Endodermal cell (in vitro differentiated cells): ENCODE measurements around the gene PLPPR5. TPM values are rescaled to one million over a fixed set of nuclear protein-coding genes. Genes with fewer than 3 reads are reported as not detected.

Experiments
- DNase-seq: peaks from one replicate; pipeline ENCODE4 v3.0.0-alpha.2; 2017
- H3K27ac ChIP-seq: 2 replicates; pipeline ENCODE4 v1.5.1; 2013; ENCODE audit warnings: mild to moderate bottlenecking, low read depth, low read length, moderate library complexity
- H3K27me3 ChIP-seq: 2 replicates; pipeline ENCODE4 v1.6.1; 2013; ENCODE audit warnings: mild to moderate bottlenecking, low read length, moderate library complexity; ENCODE audit not compliant: insufficient read depth, control insufficient read depth, poor library complexity, severe bottlenecking
- H3K36me3 ChIP-seq: 2 replicates; pipeline ENCODE4 v1.7.0; 2013; ENCODE audit warnings: mild to moderate bottlenecking, low read length, moderate library complexity; ENCODE audit not compliant: control insufficient read depth, insufficient read depth
- H3K4me1 ChIP-seq: one replicate; pipeline ENCODE4 v1.7.0; 2013; ENCODE audit warnings: low read length; ENCODE audit not compliant: control insufficient read depth, insufficient read depth
- H3K4me3 ChIP-seq: 2 replicates; pipeline ENCODE4 v1.5.1; 2013; ENCODE audit warnings: mild to moderate bottlenecking, low read length, moderate library complexity
- H3K9ac ChIP-seq: 2 replicates; pipeline ENCODE4 v1.6.1; 2013; ENCODE audit warnings: mild to moderate bottlenecking, low read length, moderate library complexity; ENCODE audit not compliant: poor library complexity, severe bottlenecking; ENCODE audit errors: extremely low read depth
- H3K9me3 ChIP-seq: 2 replicates; pipeline ENCODE4 v1.6.1; 2013; ENCODE audit warnings: mild to moderate bottlenecking, low read length, moderate library complexity; ENCODE audit not compliant: control insufficient read depth
- H3K27ac Mint-ChIP-seq: 2 replicates; pipeline ENCODE4 v1.8.0; 2020; ENCODE audit warnings: mixed read lengths
- H3K27me3 Mint-ChIP-seq: 2 replicates; pipeline ENCODE4 v1.8.0; 2021; ENCODE audit warnings: mild to moderate bottlenecking, mixed read lengths; ENCODE audit not compliant: insufficient read depth
- H3K36me3 Mint-ChIP-seq: 2 replicates; pipeline ENCODE4 v1.8.0; 2020; ENCODE audit warnings: low read depth, mixed read lengths
- H3K4me1 Mint-ChIP-seq: 2 replicates; pipeline ENCODE4 v1.8.0; 2020; ENCODE audit warnings: mixed read lengths
- H3K4me3 Mint-ChIP-seq: 2 replicates; pipeline ENCODE4 v1.8.0; 2020; ENCODE audit warnings: mild to moderate bottlenecking, moderate library complexity, mixed read lengths
- H3K9me3 Mint-ChIP-seq: 2 replicates; pipeline ENCODE4 v1.8.0; 2020; ENCODE audit warnings: mild to moderate bottlenecking, mixed read lengths
- WGBS, 2 experiments: methylation state at CpG; one replicate each; pipeline versions ENCODE4 v1.1.5 to v1.1.7; 2013; ENCODE audit warnings: missing lambda C conversion rate in 2 of 2, mixed read lengths in 1 of 2; ENCODE audit not compliant: insufficient coverage in 1 of 2, insufficient read length in 1 of 2; 5-methylcytosine and 5-hydroxymethylcytosine counted together
- total RNA-seq, 2 donors: library from RNA; stranded (reverse); fragmentation: NEBNext Ultra II Directional in 1 of 2; extraction: Animal tissue kit (Norgen Biotek cat#: 25700) in 1 of 2; gene quantifications; 2 replicates in 1 of 2; 3 replicates in 1 of 2; pipeline ENCODE4 v1.2.1, GENCODE V29; 2021
- TF ChIP-seq, protein P1 (sequence below): fragments of 200-600 bp; sonication (generic); conservative IDR thresholded peaks from 2 replicates; pipeline ENCODE4 v1.5.0; 2021; ENCODE audit warnings: antibody characterized with exemption, mild to moderate bottlenecking

Gene PLPPR5
- total RNA-seq, 2 donors from 2014 or later = 0.18 to 0.31 TPM

DNA sequence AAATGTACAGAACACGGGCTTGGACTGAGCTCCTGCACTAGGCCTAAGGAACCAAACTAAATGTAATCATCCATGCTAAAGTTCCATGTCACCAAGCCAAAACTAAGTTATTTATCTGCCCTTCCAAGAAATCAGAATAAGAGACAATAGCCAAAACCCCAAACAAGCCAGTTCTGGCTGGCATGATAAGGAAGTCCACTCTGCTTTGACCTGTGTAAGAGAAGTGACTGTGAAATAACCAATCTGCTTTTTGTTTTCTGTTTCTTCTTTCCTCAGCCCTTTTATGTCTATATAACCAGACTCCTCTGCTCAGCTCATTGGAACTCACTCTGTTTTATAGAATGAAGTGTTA lies 15.1 kb downstream of the PLPPR5 start:
- no peak overlapping the region for H3K27ac Mint-ChIP-seq
- peaks cover 4% of the 10 kb centered on the region for H3K4me1 ChIP-seq
- peaks cover 6% of the 10 kb centered on the region for H3K4me1 Mint-ChIP-seq
- no peak overlapping the region for H3K4me3 ChIP-seq
- H3K27me3 Mint-ChIP-seq = no peaks in the 10 kb centered on the region
- no peak overlapping the region for H3K27ac ChIP-seq
- no peak overlapping the region for H3K9ac ChIP-seq
- H3K4me3 Mint-ChIP-seq = no peak overlapping the region
- no peaks in the 10 kb centered on the region for H3K9me3 Mint-ChIP-seq
- H3K36me3 Mint-ChIP-seq = no peaks in the 10 kb centered on the region
- no peaks in the 10 kb centered on the region for H3K9me3 ChIP-seq
- H3K27me3 ChIP-seq = no peaks in the 10 kb centered on the region
- no peaks in the 10 kb centered on the region for H3K36me3 ChIP-seq
- no peak for DNase-seq
- TF ChIP-seq, protein P1, sequence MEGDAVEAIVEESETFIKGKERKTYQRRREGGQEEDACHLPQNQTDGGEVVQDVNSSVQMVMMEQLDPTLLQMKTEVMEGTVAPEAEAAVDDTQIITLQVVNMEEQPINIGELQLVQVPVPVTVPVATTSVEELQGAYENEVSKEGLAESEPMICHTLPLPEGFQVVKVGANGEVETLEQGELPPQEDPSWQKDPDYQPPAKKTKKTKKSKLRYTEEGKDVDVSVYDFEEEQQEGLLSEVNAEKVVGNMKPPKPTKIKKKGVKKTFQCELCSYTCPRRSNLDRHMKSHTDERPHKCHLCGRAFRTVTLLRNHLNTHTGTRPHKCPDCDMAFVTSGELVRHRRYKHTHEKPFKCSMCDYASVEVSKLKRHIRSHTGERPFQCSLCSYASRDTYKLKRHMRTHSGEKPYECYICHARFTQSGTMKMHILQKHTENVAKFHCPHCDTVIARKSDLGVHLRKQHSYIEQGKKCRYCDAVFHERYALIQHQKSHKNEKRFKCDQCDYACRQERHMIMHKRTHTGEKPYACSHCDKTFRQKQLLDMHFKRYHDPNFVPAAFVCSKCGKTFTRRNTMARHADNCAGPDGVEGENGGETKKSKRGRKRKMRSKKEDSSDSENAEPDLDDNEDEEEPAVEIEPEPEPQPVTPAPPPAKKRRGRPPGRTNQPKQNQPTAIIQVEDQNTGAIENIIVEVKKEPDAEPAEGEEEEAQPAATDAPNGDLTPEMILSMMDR = no peak
- WGBS, 2 experiments = 90% methylated on average over 1 of the region's 1 CpG; no CpG with 5 or more reads in 1 of the 2 experiments

DNA sequence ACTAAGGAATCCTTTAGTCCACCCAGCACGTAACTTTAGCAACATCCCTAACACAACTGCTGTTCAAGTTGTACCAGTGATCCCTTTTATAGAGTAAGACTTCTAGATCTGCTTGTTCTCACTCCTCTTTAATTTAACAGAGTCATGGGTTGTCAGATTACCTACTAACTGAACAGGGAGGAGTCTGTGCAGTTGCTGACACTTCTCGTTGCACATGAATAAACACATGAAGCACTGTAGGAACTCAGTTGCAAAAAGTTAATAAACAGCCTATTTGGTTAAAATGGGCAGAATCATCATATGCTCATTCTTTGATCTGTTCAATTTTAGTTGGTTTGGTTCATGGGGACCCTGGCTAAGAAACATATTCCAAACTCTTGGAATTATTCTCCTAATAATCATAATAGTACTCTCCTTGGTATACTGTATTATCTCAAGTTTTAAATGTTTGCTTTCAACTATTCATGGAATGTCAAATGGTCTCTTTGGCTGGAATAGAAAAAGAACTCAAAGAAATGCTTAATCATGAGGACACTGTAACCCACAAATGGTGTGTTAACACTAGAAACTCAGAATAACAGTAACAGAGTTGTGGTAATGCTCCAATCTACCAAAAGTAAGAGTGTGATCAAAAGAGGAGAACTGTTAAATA lies 15.6 kb downstream of the PLPPR5 start:
- DNase-seq = no peak
- H3K4me3 Mint-ChIP-seq = no peak overlapping the region
- peaks cover under 1% of the 10 kb centered on the region for H3K9me3 Mint-ChIP-seq
- Histone ChIP-seq H3K4me3 (no peak overlapping the region), H3K9me3 (peaks cover 5% of the 10 kb centered on the region), H3K27me3 (no peaks in the 10 kb centered on the region), H3K4me1 (peaks cover 4% of the 10 kb centered on the region), H3K27ac (no peak overlapping the region), H3K9ac (no peak overlapping the region), H3K36me3 (no peaks in the 10 kb centered on the region)
- H3K36me3 Mint-ChIP-seq = no peaks in the 10 kb centered on the region
- H3K4me1 Mint-ChIP-seq = peaks cover 6% of the 10 kb centered on the region
- TF ChIP-seq, protein P1 = no peak
- H3K27me3 Mint-ChIP-seq = no peaks in the 10 kb centered on the region
- no peak overlapping the region for H3K27ac Mint-ChIP-seq
- 92 to 94% methylated on average over 2 of the region's 2 CpGs for WGBS, 2 experiments

DNA sequence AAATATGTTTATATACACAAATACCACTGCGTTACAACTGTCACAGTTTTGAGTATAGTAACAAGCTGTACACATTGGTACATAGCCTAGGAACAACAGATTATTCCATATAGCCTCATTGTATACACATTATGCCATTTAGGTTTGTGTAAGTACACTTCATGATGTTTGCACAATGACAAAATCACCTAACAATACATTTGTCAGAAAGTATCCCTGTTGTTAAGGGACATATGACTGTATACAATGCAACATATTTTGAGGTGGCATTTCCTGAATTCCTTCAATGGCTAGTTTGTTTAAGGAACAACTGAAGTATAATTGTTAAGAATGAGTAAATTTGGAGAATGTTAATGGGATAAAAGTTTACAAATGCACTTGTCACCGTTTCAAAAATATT lies 19.0 kb downstream of the PLPPR5 start:
- Histone ChIP-seq H3K36me3 (no peaks in the 10 kb centered on the region), H3K9me3 (peaks cover 7% of the 10 kb centered on the region), H3K27me3 (no peaks in the 10 kb centered on the region), H3K4me1 (peaks cover 4% of the 10 kb centered on the region), H3K27ac (no peak overlapping the region), H3K4me3 (no peak overlapping the region), H3K9ac (no peak overlapping the region)
- peaks cover 7% of the 10 kb centered on the region for H3K9me3 Mint-ChIP-seq
- DNase-seq = no peak
- no peak overlapping the region for H3K4me3 Mint-ChIP-seq
- no peak overlapping the region for H3K27ac Mint-ChIP-seq
- TF ChIP-seq, protein P1 = no peak
- WGBS, 2 experiments = 96 to 100% methylated on average over 1 of the region's 2 CpGs
- no peaks in the 10 kb centered on the region for H3K36me3 Mint-ChIP-seq
- H3K4me1 Mint-ChIP-seq = peaks cover 6% of the 10 kb centered on the region
- no peaks in the 10 kb centered on the region for H3K27me3 Mint-ChIP-seq
